Measurements from ENCODE around the gene GKN2. TPM values are rescaled to one million over a fixed set of nuclear protein-coding genes. Genes with fewer than 3 reads are reported as not detected.
A peak's percentile ranks its signal among the peaks of the same experiment; 100 is the strongest.

GKN2 gene
- total and polyA plus RNA-seq, 8 donors: 0.07 to 1.6 TPM; not detected in 6

GRCh38 chr2:68926796-68927195, 25.9 kb downstream of the GKN2 start:
- WGBS, 2 donors: 53 to 68% methylated on average over 4 of the region's 4 CpGs
- FAIRE-seq: no peak

DNA sequence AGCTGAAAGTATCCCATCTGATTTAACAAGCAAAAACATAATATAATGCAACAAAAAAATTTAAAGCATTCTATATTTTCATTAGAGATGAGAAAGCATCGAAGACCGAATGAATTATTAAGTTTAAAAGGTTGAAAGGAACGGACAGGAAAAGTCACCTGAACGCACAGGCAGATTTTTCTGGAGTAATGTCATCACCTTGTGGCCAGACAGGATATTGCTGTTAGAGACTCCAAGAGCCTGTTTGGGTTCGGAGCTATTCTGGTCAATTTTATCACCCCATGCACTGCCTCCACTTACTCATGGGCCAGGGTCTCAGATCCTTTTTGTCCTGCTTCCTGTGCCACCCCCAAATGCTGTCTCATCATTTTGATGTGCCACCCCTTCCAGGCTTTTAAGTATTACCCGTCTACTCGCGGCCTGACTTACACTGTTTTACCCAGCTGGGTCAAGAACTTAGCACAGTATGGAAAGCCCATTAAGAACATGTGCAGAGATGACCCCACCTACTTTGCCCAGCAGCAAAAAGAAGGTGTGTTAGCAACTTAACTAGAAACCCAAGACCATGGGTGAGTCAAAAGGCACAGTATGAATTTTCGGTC, 27.3 kb downstream of the GKN2 start:
- TF ChIP-seq, protein P1, sequence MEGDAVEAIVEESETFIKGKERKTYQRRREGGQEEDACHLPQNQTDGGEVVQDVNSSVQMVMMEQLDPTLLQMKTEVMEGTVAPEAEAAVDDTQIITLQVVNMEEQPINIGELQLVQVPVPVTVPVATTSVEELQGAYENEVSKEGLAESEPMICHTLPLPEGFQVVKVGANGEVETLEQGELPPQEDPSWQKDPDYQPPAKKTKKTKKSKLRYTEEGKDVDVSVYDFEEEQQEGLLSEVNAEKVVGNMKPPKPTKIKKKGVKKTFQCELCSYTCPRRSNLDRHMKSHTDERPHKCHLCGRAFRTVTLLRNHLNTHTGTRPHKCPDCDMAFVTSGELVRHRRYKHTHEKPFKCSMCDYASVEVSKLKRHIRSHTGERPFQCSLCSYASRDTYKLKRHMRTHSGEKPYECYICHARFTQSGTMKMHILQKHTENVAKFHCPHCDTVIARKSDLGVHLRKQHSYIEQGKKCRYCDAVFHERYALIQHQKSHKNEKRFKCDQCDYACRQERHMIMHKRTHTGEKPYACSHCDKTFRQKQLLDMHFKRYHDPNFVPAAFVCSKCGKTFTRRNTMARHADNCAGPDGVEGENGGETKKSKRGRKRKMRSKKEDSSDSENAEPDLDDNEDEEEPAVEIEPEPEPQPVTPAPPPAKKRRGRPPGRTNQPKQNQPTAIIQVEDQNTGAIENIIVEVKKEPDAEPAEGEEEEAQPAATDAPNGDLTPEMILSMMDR (IDR thresholded peaks at IDR 0.05): peak; percentile 54 to 87 (median 82)
- ATAC-seq (peak; percentile 76 to 93 (median 88)), FAIRE-seq (no peak), DNase-seq (peak in 2 of 6 donors; percentile 21 to 58)
- H3K27me3 ChIP-seq: no peaks in the 10 kb centered on the region
- H3K27ac ChIP-seq: no peak overlapping the region
- intact Hi-C loops (cut with DNase I): loop anchor here in 2 of 3 donors (10.0 kb wide), 2 partner anchors 181 to 471 kb away; no protein-coding TSS in a partner anchor
- H3K9me3 ChIP-seq: no peaks in the 10 kb centered on the region
- no peaks in the 10 kb centered on the region for H3K36me3 ChIP-seq
- peaks cover 0 to 7% (median 3%) of the 10 kb centered on the region in 3 donors for H3K4me1 ChIP-seq
- no peak overlapping the region for H3K4me3 ChIP-seq
- WGBS, 2 donors: 37% methylated on average over 9 of the region's 9 CpGs

More at GRCh38 chr2:68926796-68927195, 25.9 kb downstream of the GKN2 start:
- no peak for DNase-seq
- Histone ChIP-seq H3K36me3 (no peaks in the 10 kb centered on the region), H3K27ac (no peak overlapping the region), H3K9me3 (no peaks in the 10 kb centered on the region), H3K4me3 (no peak overlapping the region), H3K27me3 (no peaks in the 10 kb centered on the region), H3K4me1 (peaks cover 0 to 2% (median 0%) of the 10 kb centered on the region in 3 donors)
- intact Hi-C loops (cut with DNase I): loop anchor here in 2 of 3 donors (10.0 kb wide), 2 partner anchors 182 to 472 kb away; no protein-coding TSS in a partner anchor
- TF ChIP-seq, protein P1 (IDR thresholded peaks at IDR 0.05): no peak
- ATAC-seq: no peak

DNA sequence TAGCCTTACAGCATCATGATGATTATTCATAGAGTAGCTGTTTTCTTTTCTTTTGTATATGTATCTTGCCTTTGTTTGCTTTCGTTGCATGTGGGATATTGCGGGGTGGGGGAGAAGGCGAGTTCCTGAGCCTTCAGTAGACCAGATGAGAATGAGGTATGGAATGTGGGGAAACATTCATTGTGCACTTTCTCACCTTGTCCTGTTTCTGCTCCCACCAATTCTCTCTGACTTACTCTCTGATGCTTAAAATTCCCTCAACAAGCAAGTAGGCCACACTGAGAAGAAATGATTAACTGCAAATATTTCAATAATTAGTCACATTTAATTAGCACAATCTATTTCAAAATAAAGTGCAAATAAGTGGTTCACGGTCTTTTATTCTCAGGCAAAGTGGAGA, 31.0 kb downstream of the GKN2 start:
- Histone ChIP-seq H3K36me3 (no peaks in the 10 kb centered on the region), H3K4me1 (peaks cover 0 to 10% (median 3%) of the 10 kb centered on the region in 3 donors), H3K4me3 (no peak overlapping the region), H3K27ac (no peak overlapping the region), H3K27me3 (no peaks in the 10 kb centered on the region), H3K9me3 (no peaks in the 10 kb centered on the region)
- TF ChIP-seq, protein P1 (IDR thresholded peaks at IDR 0.05): no peak
- WGBS, 2 donors: 89 to 94% methylated on average over 4 of the region's 4 CpGs
- ATAC-seq: no peak
- FAIRE-seq: no peak
- intact Hi-C loops (cut with DNase I): loop anchor here in 2 of 3 donors (5.0 to 10.0 kb wide), 3 partner anchors 174 to 467 kb away; no protein-coding TSS in a partner anchor
- no peak for DNase-seq

GRCh38 chr2:68920481-68921170, 32.1 kb downstream of the GKN2 start:
- no peak overlapping the region for H3K4me3 ChIP-seq
- H3K27me3 ChIP-seq: no peaks in the 10 kb centered on the region
- intact Hi-C loops (cut with DNase I): loop anchor here in 2 of 3 donors (5.0 to 10.0 kb wide), 3 partner anchors 173 to 466 kb away; no protein-coding TSS in a partner anchor
- ATAC-seq (peak; percentile 50 to 72 (median 62)), DNase-seq (no peak), FAIRE-seq (no peak)
- H3K9me3 ChIP-seq: no peaks in the 10 kb centered on the region
- H3K4me1 ChIP-seq: peaks cover 0 to 10% (median 3%) of the 10 kb centered on the region in 3 donors
- 51 to 56% methylated on average over 6 of the region's 6 CpGs for WGBS, 2 donors
- no peak overlapping the region for H3K27ac ChIP-seq
- TF ChIP-seq, protein P1 (IDR thresholded peaks at IDR 0.05): no peak
- no peaks in the 10 kb centered on the region for H3K36me3 ChIP-seq
